UCSD-AML1 (cell line): ENCODE measurements around the gene TRAF3IP3.
"Not testable (repeated sequence)": the region's sequence is repeated elsewhere in the genome, so short reads cannot be mapped to it uniquely, and the experiment has no call there.

ENCODE experiments used
- DNase-seq: peaks from one replicate; lab custom pipeline; 2025; ENCODE audit not compliant: unreplicated experiment; lab: John Stamatoyannopoulos, UW

The TRAF3IP3 gene

GRCh38 chr1:209767706-209768105, 11.9 kb downstream of the TRAF3IP3 start:
- no peak for DNase-seq

- no peak for DNase-seq
These were observed 12.5 kb downstream of the TRAF3IP3 start for GRCh38 chr1:209768354-209768774.

DNA sequence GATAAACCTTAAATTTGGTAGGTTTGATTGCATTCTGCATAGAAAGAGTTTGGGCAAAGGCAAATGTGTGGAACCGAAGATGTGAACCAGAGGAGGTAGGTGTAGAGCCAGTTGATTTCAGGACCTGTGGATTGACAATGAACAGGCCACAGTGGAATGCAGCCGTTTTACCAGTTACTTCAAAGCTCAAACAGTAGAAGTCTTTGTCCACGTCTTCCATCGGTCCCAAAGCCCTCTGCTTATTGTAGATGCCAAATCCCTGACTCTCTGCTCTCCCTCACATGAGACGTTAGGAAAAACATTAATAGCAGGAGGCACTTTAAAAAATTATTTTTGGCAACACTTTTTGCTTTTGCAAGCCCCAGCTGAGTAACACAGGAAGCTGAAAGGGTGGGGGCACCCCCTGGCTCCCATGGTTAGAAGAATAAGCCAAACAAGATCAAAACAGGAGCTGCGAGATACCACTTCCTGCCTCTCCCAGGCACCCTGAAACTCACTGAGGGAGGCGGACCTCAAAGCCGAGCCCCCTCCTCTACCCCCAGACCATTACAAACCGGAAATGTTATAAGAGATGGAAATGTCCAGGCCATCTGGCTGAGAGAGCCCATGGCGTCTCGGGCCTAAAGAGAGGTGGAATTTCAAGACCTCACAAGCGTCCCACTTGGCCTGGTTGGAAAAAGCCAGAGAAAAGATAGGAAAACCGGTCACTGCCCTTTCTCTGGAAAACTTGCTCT, 13.5 kb downstream of the TRAF3IP3 start:
- peak; percentile 75 for DNase-seq

GRCh38 chr1:209769971-209770370, 14.1 kb downstream of the TRAF3IP3 start:
- DNase-seq, result no peak

GRCh38 chr1:209770636-209771415, 15.0 kb downstream of the TRAF3IP3 start:
- DNase-seq, result no peak

- no peak for DNase-seq
These were observed 16.3 kb downstream of the TRAF3IP3 start for GRCh38 chr1:209772126-209772525.

DNA sequence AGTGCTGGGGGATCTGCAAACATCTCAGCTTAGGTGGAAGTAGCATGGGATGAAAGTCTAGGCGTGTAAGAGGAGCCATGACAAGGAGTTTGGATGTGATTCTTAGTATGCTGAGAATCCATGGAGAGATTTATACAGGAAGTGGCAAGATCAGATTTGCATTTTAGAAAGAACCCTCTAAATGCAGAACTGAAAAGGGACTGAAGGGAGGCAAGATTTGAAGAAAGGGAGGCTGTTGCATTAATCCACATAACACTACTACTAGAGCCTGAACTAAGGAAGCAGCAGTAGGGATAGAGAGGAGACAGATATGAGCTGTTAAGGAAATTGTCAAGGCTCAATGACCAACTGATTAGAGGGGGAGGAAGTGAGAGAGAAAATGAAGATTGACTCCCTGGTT, 18.7 kb downstream of the TRAF3IP3 start:
- no peak for DNase-seq

- no peak for DNase-seq
These were observed 19.8 kb downstream of the TRAF3IP3 start for GRCh38 chr1:209775678-209776077.

- DNase-seq, result no peak
These were observed 21.7 kb downstream of the TRAF3IP3 start for GRCh38 chr1:209777587-209777986.

DNA sequence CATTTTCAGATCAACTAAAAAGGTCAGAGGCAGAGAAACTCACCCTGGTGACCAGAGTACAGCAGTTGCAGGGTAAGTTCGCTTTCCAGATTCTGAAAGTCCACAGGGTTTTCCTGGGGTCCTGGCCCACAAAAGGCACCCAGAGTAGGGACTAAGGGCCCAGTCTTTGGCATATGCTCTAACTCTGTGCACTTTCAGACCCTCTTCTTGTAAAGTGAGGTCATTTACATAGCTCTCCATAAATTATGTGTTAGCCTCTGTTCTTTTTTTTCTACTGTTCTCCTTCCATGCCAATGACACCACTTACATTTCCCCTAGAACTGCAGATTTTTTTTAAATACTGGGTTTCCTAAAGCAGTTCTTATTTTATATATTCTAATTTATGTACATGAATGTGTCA, 22.2 kb downstream of the TRAF3IP3 start:
- DNase-seq, result no peak

GRCh38 chr1:209780268-209780667, 24.4 kb downstream of the TRAF3IP3 start:
- DNase-seq, result no peak

GRCh38 chr1:209783386-209783785, 27.5 kb downstream of the TRAF3IP3 start:
- no peak for DNase-seq

DNA sequence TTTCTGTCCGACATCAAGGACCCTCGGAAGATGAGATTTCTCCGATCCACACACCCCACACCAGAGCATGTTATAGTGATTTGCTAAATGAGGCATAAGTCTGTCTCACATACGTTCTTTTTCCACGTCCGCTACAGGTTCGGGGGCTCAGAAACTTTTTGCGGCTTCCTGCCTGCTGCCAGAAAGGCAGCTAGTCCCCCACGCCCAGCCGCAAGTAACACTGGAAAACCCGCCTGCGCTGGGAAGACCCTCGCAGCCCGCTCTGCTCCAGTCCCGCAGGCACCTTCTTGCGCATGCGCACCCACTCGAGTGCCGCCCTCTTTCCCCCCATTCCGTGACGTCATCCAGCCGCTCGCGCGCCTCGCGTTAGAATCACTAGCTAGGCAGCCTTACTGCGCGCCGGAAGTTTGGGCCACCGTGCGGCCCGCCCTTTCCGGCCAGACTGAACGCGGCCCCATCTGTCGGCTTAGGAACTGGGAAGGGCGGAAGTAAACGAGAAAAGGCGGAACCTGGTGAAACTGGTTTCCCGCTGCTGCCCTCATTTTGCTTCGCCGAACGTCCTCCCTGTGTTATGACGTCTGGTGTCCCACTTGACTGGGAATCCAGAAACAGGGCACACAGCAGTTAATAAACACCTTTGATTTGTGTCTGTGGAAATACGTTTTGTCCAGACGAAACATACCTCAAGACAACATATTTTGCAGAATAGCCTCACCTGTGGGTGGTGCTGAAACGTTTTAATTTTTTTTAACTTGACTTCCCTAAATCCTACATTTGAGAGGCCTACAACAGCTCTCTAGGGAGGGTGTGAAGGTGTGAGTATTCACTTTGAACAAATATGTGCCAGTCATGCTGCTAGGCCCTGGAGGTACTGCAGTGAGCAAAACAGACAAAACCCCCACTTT, 28.7 kb downstream of the TRAF3IP3 start, which contains the start of gene C1orf74:
Gene C1orf74, minus strand, starts transcription at position 295 of the 905 bp plus-strand sequence. CDS start 925 bp downstream, outside the sequence.
- DNase-seq, result peak; percentile 99

GRCh38 chr1:209785592-209785991, 29.7 kb downstream of the TRAF3IP3 start:
- no peak for DNase-seq

DNA sequence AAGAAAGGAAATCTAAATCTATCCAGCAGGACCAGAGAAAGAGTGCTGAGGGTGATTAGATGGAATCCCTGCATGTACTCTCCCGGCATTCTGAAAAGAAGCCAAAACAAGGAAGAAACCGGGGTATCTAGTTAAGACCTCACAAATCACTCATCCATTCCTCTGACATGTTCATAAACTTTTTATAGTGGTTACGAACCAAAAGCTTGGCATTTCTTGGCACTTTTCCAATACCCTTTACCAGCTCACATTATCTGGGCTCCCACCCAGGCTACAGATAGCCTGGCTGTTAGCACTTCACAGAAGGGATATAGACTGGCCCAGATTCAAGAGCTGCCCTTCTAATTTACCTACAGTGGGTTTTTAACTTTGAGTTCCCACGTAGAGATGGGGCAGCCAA, 30.3 kb downstream of the TRAF3IP3 start:
- no peak for DNase-seq

- DNase-seq, result no peak
These were observed 31.7 kb downstream of the TRAF3IP3 start for GRCh38 chr1:209787551-209787950.

- DNase-seq, result no peak
These were observed 33.4 kb downstream of the TRAF3IP3 start for GRCh38 chr1:209789245-209789644.

GRCh38 chr1:209790286-209791193, 34.7 kb downstream of the TRAF3IP3 start:
- DNase-seq, result no peak

- no peak for DNase-seq
These were observed 36.1 kb downstream of the TRAF3IP3 start for GRCh38 chr1:209791920-209792319.

DNA sequence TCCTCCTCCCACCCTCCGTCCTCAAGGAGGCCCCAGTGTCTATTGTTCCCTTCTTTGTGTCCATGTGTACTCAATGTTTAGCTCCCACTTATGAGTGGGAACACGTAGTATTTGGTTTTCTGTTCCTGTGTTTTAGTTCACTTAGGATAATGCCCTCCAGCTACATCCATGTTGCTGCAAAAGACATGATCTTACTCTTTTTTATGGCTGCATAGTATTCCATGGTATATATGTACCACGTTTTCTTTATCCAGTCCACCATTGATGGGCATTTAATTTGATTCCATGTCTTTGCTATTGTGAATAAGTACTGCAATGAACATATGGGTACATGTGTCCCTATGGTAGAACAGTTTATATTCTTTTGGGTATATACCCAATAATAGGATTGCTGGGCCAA, 37.9 kb downstream of the TRAF3IP3 start:
- not testable (repeated sequence) for DNase-seq
